K562 (cell line): ENCODE measurements around the gene BEX3. TPM values are rescaled to one million over a fixed set of nuclear protein-coding genes. Genes with fewer than 3 reads are reported as not detected.

ENCODE experiments used
- ATAC-seq: fragments of 200-7000 bp; cut with Tn5 transposase; 3 replicates; pipeline ENCODE4 v1.9.1; 2020; ENCODE audit warnings: moderate library complexity
- BruUV-seq: library from RNA; stranded (reverse); fragments of 400-500 nt; replicated peaks from 2 replicates; lab custom pipeline; 2021; lab: Mats Ljungman, UMichigan
- CTCF ChIA-PET: fragments of 300-600 bp; formaldehyde crosslinking; extraction: SDS; loops from one replicate; lab custom pipeline; 2021; ENCODE audit warnings: low intra/inter-chr PET ratio; lab: Yijun Ruan, JAX
- POLR2A ChIA-PET: fragments of 300-600, 350-650 bp; sonication (Branson Sonifier 250); formaldehyde crosslinking; extraction: SDS; loops from one replicate; lab custom pipeline; 2021; ENCODE audit warnings: antibody characterized with exemption, inconsistent platforms; lab: Yijun Ruan, JAX
- DNase-seq, 4 experiments: peaks; one replicate each; pipeline versions ENCODE4 v3.0.0 to v3.0.0-alpha.2; 2011 to 2018; ENCODE audit warnings: low spot score in 3 of 4, mixed read lengths in 3 of 4; ENCODE audit errors: extremely low read depth in 1 of 4
- FAIRE-seq: peaks from 2 replicates; lab custom pipeline; 2011; peaks lifted over from hg19 to GRCh38; lab: Jason Lieb, UNC
- H2AFZ ChIP-seq: 2 replicates; pipeline ENCODE4 v1.6.0; 2011; ENCODE audit warnings: low read depth, low read length, control low read depth, inconsistent platforms
- H3K27ac ChIP-seq: fragments of 200-600 bp; 3 replicates; pipeline ENCODE4 v1.8.0; 2011; ENCODE audit warnings: low read depth, mild to moderate bottlenecking, control low read depth, inconsistent platforms, low read length, moderate library complexity, mixed read lengths; ENCODE audit errors: extremely low read depth
- H3K27me3 ChIP-seq, 2 experiments: fragments of 300-600 bp in 1 of 2; 2 replicates in 1 of 2; 3 replicates in 1 of 2; pipeline versions ENCODE4 v1.6.0 to v1.8.0; 2011; ENCODE audit warnings: inconsistent platforms in 2 of 2, low read length in 2 of 2, mild to moderate bottlenecking in 1 of 2, mixed read lengths in 1 of 2, moderate library complexity in 1 of 2; ENCODE audit not compliant: control insufficient read depth in 2 of 2, insufficient read depth in 2 of 2
- H3K36me3 ChIP-seq: fragments of 300-600 bp; 3 replicates; pipeline ENCODE4 v1.8.0; 2011; ENCODE audit warnings: mild to moderate bottlenecking, low read length, inconsistent platforms; ENCODE audit not compliant: control insufficient read depth, insufficient read depth
- H3K4me1 ChIP-seq, 2 experiments: fragments of 200-600 bp in 1 of 2; replicated peaks in 1 of 2; 2 replicates in 1 of 2; 3 replicates in 1 of 2; pipeline versions ENCODE4 v1.5.1 to v1.8.0; 2011; ENCODE audit warnings: inconsistent platforms in 2 of 2, low read length in 2 of 2, mild to moderate bottlenecking in 1 of 2, mixed read lengths in 1 of 2, moderate library complexity in 1 of 2; ENCODE audit not compliant: control insufficient read depth in 2 of 2, insufficient read depth in 2 of 2
- H3K4me2 ChIP-seq: 2 replicates; pipeline ENCODE4 v1.6.1; 2011; ENCODE audit warnings: low read length, control low read depth, inconsistent platforms, mixed read lengths; ENCODE audit not compliant: insufficient read depth
- H3K4me3 ChIP-seq: fragments of 200-600 bp; sonication (generic), shearing (Covaris generic); 2 replicates; pipeline ENCODE4 v1.5.1; 2016; ENCODE audit warnings: control low read depth, inconsistent platforms
- H3K79me2 ChIP-seq: fragments of 200-600 bp; 3 replicates; pipeline ENCODE4 v1.8.0; 2011; ENCODE audit warnings: low read length, inconsistent platforms; ENCODE audit not compliant: control insufficient read depth, insufficient read depth
- H3K9ac ChIP-seq, 2 experiments: 2 replicates each; pipeline versions ENCODE4 v1.6.0 to v1.6.1; 2011; ENCODE audit warnings: low read depth in 2 of 2, low read length in 2 of 2, control low read depth in 1 of 2, inconsistent platforms in 1 of 2, mild to moderate bottlenecking in 1 of 2, mixed read lengths in 1 of 2; ENCODE audit not compliant: insufficient read depth in 1 of 2
- H3K9me1 ChIP-seq: one replicate; pipeline ENCODE4 v1.6.0; 2011; ENCODE audit warnings: inconsistent platforms, mild to moderate bottlenecking, low read length, moderate library complexity; ENCODE audit not compliant: control insufficient read depth, insufficient read depth
- H3K9me3 ChIP-seq: replicated peaks from 2 replicates; pipeline ENCODE4 v1.5.1; 2011; ENCODE audit warnings: low read depth, low read length, inconsistent platforms; ENCODE audit not compliant: control insufficient read depth, insufficient read depth
- H4K20me1 ChIP-seq: replicated peaks from 2 replicates; pipeline ENCODE4 v1.6.1; 2011; ENCODE audit warnings: low read length, inconsistent platforms, mixed read lengths; ENCODE audit not compliant: control insufficient read depth, insufficient read depth
- ARID2 ChIP-seq: fragments of 450-650 bp; IDR thresholded peaks from 2 replicates; pipeline ENCODE4 v1.6.1; 2017; ENCODE audit warnings: antibody characterized with exemption, mild to moderate bottlenecking
- BCOR ChIP-seq: fragments of 450-650 bp; IDR thresholded peaks from 2 replicates; pipeline ENCODE4 v1.6.1; 2016
- CAMTA2 ChIP-seq: fragments of 250-450 bp; sonication (Bioruptor Pico); conservative IDR thresholded peaks from 2 replicates; pipeline ENCODE4 v1.5.1; 2022
- CHD2 ChIP-seq: IDR thresholded peaks from 2 replicates; pipeline ENCODE4 v1.6.1; 2011; ENCODE audit warnings: low read depth, low read length
- ERF ChIP-seq: fragments of 450-650 bp; formaldehyde crosslinking; IDR thresholded peaks from 2 replicates; pipeline ENCODE4 v1.4.0; 2020; ENCODE audit warnings: mild to moderate bottlenecking, mixed read lengths
- HBP1 ChIP-seq: fragments of 450-650 bp; formaldehyde crosslinking; IDR thresholded peaks from 2 replicates; pipeline ENCODE4 v1.4.0; 2022; ENCODE audit warnings: missing genetic modification characterization
- JUN ChIP-seq, 2 experiments: sonication (generic) in 1 of 2; formaldehyde crosslinking in 1 of 2; IDR thresholded peaks; 2 replicates each; pipeline versions ENCODE4 v1.6.1 to v1.8.0; 2012 to 2022; ENCODE audit warnings: borderline replicate concordance in 2 of 2, mild to moderate bottlenecking in 2 of 2, improper control_type of control experiment in 1 of 2, low read depth in 1 of 2, low read length in 1 of 2, missing genetic modification reagents in 1 of 2
- MTF1 ChIP-seq: fragments of 250-450 bp; sonication (Bioruptor Pico); IDR thresholded peaks from 2 replicates; pipeline ENCODE4 v1.9.0; 2021; ENCODE audit warnings: moderate library complexity, mild to moderate bottlenecking, inconsistent platforms, borderline replicate concordance
- RBFOX2 ChIP-seq: fragments of 200-400 bp; formaldehyde crosslinking; IDR thresholded peaks from 2 replicates; pipeline ENCODE4 v1.6.1; 2017; ENCODE audit warnings: low read depth, mild to moderate bottlenecking, low read length, moderate library complexity
- SMAD2 ChIP-seq: fragments of 150-350 bp; IDR thresholded peaks from 2 replicates; pipeline ENCODE4 v1.6.1; 2014; ENCODE audit warnings: low read depth, mild to moderate bottlenecking, low read length
- TBP ChIP-seq: optimal IDR thresholded peaks from 2 replicates; pipeline ENCODE3; 2011; ENCODE audit warnings: low read depth, low read length, improper control_type of control experiment
- ZHX1 ChIP-seq: fragments of 150-350 bp; conservative IDR thresholded peaks from 2 replicates; pipeline ENCODE4 v1.6.1; 2014; ENCODE audit warnings: low read length
- WGBS: fragments of 100-300 bp; shearing (Covaris generic); methylation state at CpG from one replicate; pipeline ENCODE4 v1.1.6; 2016; ENCODE audit warnings: low coverage, mixed read lengths; ENCODE audit not compliant: insufficient coverage; ENCODE audit errors: missing lambda C conversion rate; 5-methylcytosine and 5-hydroxymethylcytosine counted together
- in situ Hi-C: fragments of 300-500 bp; cut with MboI; formaldehyde crosslinking; loops from 4 replicates; pipeline ENCODE4 v1.15.0; 2018; ENCODE audit warnings: inconsistent platforms, mixed read lengths
- intact Hi-C: fragments of 100-400 bp; cut with micrococcal nuclease; formaldehyde crosslinking; loops from 2 replicates; pipeline ENCODE4 v1.14.2; 2022
- polyA plus RNA-seq, 8 experiments: library from polyadenylated mRNA; depleted of rRNA in 4 of 8; stranded (reverse) in 5 of 8; unstranded in 3 of 8; fragments of >200 nt; fragmentation: Nextera tagmentation in 2 of 8; fragmentation: Illumina TruSeq in 1 of 8; extraction: Ambion mirVana in 2 of 8; extraction: Trizol in 1 of 8; gene quantifications; 2 replicates each; pipeline versions ENCODE4 v1.2.1 to v1.2.3, GENCODE V29; 2011 to 2014; ENCODE audit warnings: inconsistent platforms in 1 of 8, missing spikeins in 1 of 8
- total RNA-seq, 7 experiments: library from RNA; depleted of rRNA in 6 of 7; stranded (reverse); fragments of >200 nt in 6 of 7; fragmentation: Illumina TruSeq in 2 of 7; extraction: Trizol in 2 of 7; gene quantifications; 2 replicates each; pipeline versions ENCODE4 v1.2.1 to v1.2.3, GENCODE V29; 2011 to 2021; ENCODE audit warnings: low replicate concordance in 1 of 7

BEX3 gene
- total and polyA plus RNA-seq, 9 of the 15 experiments (the other 6 are each of a cell fraction or from before 2014, with no cell fraction given), result 0.21 to 0.47 TPM; not detected in 7

DNA sequence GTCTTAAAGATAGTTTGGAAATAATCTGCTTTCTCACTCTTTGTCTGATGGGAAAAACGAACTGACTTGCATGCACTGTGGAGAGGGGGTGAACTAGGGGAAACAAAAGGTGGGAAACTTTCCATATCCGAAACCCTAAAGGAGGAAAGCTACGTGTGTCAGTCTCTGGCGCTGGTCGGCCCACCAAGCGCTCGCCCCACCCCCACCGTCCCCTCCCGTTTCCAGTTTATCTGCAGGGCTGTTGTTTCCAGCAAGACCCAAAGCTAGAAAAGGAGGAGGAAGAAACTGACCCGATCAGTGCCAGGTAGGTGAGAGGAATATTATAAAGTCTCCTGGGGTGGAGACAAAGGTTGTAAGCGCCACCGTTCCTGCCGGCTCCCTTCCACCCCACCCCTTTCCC lies 19.5 kb upstream of the BEX3 start:
- FAIRE-seq, result no peak
- Histone ChIP-seq H4K20me1 (no peaks in the 10 kb centered on the region), H3K27ac (peak overlapping the region; percentile 77), H3K9ac (peak overlapping the region; percentile 80 to 91; a peak in 3 of 4 replicates), H3K9me3 (no peaks in the 10 kb centered on the region), H3K4me3 (peak overlapping the region; percentile 60), H3K27me3 (no peaks in the 10 kb centered on the region), H3K4me2 (peak overlapping the region; percentile 82), H3K4me1 (peaks cover 0 to 6% of the 10 kb centered on the region in 2 experiments; a peak in 2 of 5 replicates), H3K36me3 (peaks cover 4% of the 10 kb centered on the region; the same call in 1 of the 3 replicates), H3K9me1 (no peaks in the 10 kb centered on the region), H2AFZ (peak overlapping the region; percentile 81)
- in situ Hi-C loops, result no loop called here
- no TSS peak for BruUV-seq
- ChIA-PET POLR2A (interaction anchor here (0.9 to 2.0 kb wide), 4 partner anchors 9 to 16 kb away, joined by 3 to 6 read pairs (median 3); no protein-coding TSS in a partner anchor), CTCF (no interaction called here)
- peak in 3 of 4 experiments; percentile 9 to 49 (median 27) for DNase-seq
- peak; percentile 74 for ATAC-seq
- intact Hi-C loops, result no loop called here
- 0% methylated on average over 3 of the region's 13 CpGs for whole genome bisulfite sequencing
- TF ChIP-seq RBFOX2, result 0 out of 2 replicates have a peak, but pooled peaks have one; percentile 5
- TF ChIP-seq JUN (IDR thresholded peaks at IDR 0.05; ENCODE audit: borderline replicate concordance, low read depth, low read length), result no peak
- TF ChIP-seq JUN (CRISPR knock-in tag; IDR thresholded peaks at IDR 0.05; ENCODE audit: borderline replicate concordance), result no peak
- TF ChIP-seq, all 486 proteins: peak for 1
- peaks cover 18% of the 10 kb centered on the region for H3K79me2 ChIP-seq

DNA sequence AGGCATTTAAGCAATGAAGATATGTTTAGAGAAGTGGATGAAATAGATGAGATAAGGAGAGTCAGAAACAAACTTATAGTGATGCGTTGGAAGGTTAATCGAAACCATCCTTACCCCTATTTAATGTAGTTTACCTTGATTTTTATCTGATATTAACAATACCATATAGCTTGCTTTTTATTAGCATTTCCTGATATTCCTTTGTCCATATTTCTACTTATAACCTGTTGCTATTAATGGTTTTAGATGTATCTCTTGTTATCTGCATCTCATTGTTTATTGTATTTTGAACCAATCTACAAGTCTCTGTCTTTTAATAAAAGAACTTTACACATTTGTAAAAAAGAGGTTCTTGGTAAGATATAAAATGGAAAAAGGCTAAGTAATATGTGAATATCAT lies 18.5 kb upstream of the BEX3 start:
- no peaks in the 10 kb centered on the region for H3K9me1 ChIP-seq
- in situ Hi-C loops, result no loop called here
- DNase-seq, result no peak
- peaks cover 18% of the 10 kb centered on the region for H3K79me2 ChIP-seq
- no TSS peak for BruUV-seq
- TF ChIP-seq MTF1 (CRISPR knock-in tag) (no peak), SMAD2 (no peak), ARID2 (no peak), BCOR (no peak), CHD2 (no peak), HBP1 (CRISPR knock-in tag) (no peak), ZHX1 (no peak), TBP (no peak), ERF (CRISPR knock-in tag) (no peak), CAMTA2 (no peak)
- peaks cover 0 to 6% of the 10 kb centered on the region in 2 experiments; a peak in 2 of 5 replicates for H3K4me1 ChIP-seq
- no peak for FAIRE-seq
- H3K9ac ChIP-seq, result peak overlapping the region in 1 of 2 experiments; percentile 80; a peak in 1 of 4 replicates
- intact Hi-C loops, result no loop called here
- no peaks in the 10 kb centered on the region for H4K20me1 ChIP-seq
- H3K4me3 ChIP-seq, result peak overlapping the region; percentile 60; the same call in 1 of the 2 replicates
- H3K9me3 ChIP-seq, result no peaks in the 10 kb centered on the region
- no peaks in the 10 kb centered on the region for H3K27me3 ChIP-seq
- 57% methylated on average over 2 of the region's 2 CpGs for WGBS
- H3K4me2 ChIP-seq, result no peak overlapping the region
- no peak overlapping the region for H3K27ac ChIP-seq
- POLR2A ChIA-PET, result interaction anchor here (0.9 to 2.0 kb wide), 3 partner anchors 12 to 17 kb away, joined by 3 to 6 read pairs (median 3); no protein-coding TSS in a partner anchor
- ATAC-seq, result no peak
- H3K36me3 ChIP-seq, result peaks cover 4% of the 10 kb centered on the region; the same call in 1 of the 3 replicates
- no peak overlapping the region for H2AFZ ChIP-seq
- CTCF ChIA-PET, result no interaction called here
